Measurements from ENCODE around the gene MS4A8.
"Not testable (repeated sequence)": the region's sequence is repeated elsewhere in the genome, so short reads cannot be mapped to it uniquely, and the experiment has no call there.

Gene MS4A8

DNA sequence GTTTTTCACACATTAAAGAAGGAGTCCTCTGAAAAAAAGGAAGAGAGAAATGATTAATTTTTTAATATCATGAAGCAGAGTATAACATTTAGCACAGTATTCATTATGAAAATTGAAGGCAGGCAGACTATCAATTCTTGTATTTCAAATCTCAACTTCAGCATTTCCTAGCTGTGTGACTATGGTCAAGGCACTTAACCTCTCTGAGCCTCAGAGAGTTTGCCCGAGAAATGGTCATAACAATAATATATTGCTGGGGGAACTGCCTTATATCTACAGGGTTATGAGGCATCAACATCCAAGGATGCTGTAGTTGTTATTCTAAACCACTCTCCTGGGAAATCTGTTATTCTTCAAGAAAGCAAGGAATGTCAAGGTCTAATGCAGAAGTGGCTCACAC, 26.2 kb downstream of the MS4A8 start:
- no peak for DNase-seq (ENCODE audit: low read depth)

DNA sequence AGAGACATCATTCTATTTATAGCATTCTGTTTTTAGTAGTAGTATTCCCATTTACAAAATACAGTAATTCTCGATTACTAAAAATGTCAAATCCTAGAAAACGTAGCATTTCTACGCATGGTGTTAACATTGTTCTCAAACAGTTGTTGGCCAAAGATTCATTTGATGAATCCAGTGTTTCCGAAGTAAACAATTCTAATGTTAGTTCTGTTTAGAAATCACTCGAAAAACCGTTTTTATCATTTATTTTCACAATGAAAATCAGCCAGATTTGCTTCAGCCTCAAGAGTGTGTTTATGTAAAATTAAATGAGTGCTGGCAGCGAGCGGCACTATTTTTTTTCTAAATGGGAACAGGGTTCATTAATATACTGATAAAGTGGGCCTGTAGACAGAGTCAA, 32.2 kb downstream of the MS4A8 start:
- no peak for DNase-seq (ENCODE audit: low read depth)

GRCh38 chr11:60734279-60734678, 34.9 kb downstream of the MS4A8 start:
- no peak for DNase-seq (ENCODE audit: low read depth)

DNA sequence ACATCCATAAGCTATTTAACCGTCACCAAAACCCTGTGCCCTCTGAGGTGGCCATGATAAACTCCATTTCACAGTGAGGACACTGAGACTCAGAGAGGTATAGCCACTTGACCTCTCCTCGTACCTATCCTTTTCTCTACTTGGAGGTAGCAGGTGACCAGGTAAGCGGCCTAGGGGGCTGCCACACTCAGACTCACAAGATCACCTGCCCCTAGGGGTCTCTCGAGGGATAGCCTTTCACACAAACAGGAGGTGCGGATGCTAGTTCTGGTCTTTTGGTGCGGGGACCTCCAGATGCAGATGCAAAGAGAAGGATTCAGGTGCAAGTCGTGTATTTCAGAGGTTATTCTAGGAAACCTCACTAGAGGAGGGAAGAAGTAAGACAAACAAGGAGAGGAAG, 39.7 kb downstream of the MS4A8 start:
- no peak for DNase-seq (ENCODE audit: low read depth)

DNA sequence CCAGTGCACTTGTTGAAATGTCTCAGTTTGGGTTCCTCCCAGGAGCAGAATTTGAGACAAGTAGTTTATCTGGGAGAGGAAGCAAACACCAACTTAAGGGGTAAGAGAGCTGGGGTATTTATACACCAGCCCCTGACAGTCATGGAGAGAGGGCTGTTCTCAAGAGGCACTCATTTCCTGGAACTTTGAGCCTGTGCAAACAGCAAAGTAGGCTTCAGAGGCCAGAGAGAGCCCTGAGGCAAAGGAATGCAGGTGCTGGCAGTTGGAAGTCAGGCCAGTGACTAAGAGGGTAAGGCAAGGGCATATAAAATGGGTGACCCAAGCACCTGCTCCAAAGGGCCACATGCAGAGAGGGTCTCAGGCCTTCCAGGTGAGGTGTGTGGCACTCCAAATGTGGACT, 41.2 kb downstream of the MS4A8 start:
- DNase-seq (ENCODE audit: low read depth), result no peak

- DNase-seq (ENCODE audit: low read depth), result no peak
Observed at GRCh38 chr11:60741421-60741820, 42.0 kb downstream of the MS4A8 start.

GRCh38 chr11:60743058-60743457, 43.6 kb downstream of the MS4A8 start:
- no peak for DNase-seq (ENCODE audit: low read depth)

DNA sequence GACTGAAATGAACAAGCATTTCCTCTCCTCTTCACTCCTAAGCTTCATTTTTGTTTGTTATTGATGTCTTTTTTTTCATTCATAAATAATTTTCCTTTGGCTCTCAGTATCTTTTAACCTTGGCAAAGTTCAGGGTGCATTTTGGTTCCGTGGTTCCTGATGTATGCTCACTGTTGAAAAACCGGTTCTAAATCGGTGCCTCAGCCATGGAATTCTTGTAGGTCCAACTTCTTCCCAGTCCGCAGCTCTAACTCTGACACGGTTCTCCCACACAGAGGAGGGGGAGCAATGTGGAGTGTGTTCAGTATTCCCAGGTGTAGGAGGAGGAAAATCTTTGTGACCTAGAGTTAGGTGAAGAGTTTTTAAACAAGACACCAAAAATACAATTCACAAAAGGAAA, 44.7 kb downstream of the MS4A8 start:
- DNase-seq (ENCODE audit: low read depth), result no peak

DNA sequence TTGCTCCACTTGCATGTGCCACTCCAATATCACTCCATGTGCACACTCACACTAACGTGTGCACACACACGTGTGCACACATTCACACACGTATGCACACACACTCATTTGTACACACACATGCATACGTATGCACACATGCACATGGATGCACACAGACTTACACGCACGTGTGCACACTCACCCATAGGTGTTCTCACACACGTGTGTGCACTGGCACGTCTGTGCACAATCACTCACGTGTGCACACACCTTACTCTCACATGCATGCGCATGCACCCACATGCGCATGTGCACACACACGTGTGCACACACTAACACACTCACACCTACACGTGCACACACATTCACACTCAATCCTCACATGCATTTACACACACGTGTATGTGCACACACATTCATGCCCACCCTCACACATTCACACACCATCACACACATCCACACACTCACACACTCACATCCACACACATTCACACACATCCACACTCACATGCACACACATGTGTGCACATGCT, 48.0 kb downstream of the MS4A8 start:
- DNase-seq (ENCODE audit: low read depth), result no peak

GRCh38 chr11:60748225-60748624, 48.8 kb downstream of the MS4A8 start:
- DNase-seq (ENCODE audit: low read depth), result no peak

DNA sequence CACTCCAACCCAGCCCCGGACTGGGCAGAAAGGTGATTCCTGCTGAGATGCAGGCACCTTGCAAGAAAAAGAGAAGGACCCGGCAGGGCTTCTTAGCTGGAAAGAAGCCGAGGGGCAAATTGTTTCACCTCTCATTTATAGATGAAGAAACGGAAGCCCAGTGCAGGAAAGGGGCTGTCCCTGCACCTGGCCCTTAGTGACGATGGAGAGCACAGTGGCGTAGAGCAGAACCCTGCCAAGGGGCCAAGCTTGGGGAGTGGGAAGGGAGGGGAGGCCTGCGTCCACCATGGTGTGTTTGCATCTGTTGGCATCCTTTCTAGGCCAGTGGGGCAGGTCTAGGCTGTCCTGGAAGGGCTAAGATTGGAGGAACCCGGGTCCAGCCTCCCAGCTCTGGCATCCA, 49.4 kb downstream of the MS4A8 start:
- no peak for DNase-seq (ENCODE audit: low read depth)

- no peak for DNase-seq (ENCODE audit: low read depth)
Observed at GRCh38 chr11:60750911-60751310, 51.5 kb downstream of the MS4A8 start.

- DNase-seq (ENCODE audit: low read depth), result no peak
Observed at GRCh38 chr11:60753309-60753708, 53.9 kb downstream of the MS4A8 start.

- DNase-seq (ENCODE audit: low read depth), result no peak
Observed at GRCh38 chr11:60754887-60755286, 55.5 kb downstream of the MS4A8 start.

DNA sequence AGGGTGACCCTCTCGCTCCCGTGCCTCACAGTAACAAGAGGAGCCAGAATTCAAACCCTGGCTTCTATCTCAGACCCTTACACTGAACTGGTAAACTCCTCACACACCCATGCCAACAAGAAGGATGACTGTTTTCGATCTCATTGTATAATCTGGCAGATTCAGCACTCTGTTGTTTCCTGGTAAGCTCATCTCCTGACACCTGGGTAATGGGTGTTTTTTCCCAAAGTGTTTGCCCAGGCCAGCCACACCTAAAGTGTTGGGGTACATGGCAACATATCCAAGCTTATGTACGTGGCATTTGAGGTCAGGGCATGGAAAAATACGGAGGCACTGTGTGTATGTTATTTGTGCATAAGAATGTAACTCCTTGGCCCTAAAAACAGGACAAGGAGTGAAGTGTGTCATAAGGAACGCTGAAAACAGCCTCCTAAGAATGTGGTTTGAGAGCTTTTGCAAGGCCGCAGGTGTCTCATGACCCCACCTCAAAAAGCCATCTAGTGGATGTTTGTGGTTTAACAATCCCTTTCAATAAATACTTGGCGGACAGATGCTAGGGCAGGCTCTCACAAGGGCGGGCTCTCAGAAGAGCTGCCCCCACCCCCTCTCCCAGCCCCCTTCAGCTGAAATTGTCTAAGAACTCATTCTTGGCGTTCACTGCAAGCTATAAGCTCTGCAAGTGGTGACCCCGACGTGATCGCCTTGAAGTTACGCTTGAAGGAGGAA, 57.1 kb downstream of the MS4A8 start, which contains the start of gene MS4A15:
Gene MS4A15, plus strand, starts transcription at position 561 of the 726 bp plus-strand sequence. CDS start 6,867 bp downstream, outside the sequence.
- no peak for DNase-seq (ENCODE audit: low read depth)

DNA sequence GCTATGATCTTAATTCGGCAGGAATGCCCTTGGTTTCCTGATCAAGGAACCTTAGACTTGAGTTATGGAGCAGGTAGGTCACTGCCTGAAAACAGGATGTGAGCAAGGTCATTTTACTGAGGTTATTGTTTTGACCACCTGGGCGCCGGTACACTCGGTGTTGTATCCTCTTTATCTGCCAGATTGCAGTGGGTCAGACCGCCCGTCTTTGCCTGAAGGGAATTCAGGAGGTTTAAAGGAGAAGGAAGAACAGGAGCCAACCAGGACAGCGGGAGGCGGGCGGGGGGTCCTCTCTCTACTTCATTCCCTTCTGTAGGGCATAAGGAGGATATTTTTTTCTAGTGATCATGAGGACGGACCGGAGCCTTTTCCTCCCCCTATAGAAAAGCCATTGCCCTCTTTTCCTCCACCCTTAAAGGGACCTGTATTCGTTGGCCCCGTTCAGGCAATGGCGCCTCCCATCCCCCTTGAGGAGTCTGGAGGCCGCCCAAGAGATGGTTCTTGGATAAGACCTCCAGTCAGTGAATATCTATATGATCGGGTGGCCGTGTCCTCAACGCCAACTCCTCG, 57.9 kb downstream of the MS4A8 start:
- DNase-seq (ENCODE audit: low read depth), result no peak

GRCh38 chr11:60758671-60759070, 59.3 kb downstream of the MS4A8 start:
- not testable (repeated sequence) for DNase-seq (ENCODE audit: low read depth)

DNA sequence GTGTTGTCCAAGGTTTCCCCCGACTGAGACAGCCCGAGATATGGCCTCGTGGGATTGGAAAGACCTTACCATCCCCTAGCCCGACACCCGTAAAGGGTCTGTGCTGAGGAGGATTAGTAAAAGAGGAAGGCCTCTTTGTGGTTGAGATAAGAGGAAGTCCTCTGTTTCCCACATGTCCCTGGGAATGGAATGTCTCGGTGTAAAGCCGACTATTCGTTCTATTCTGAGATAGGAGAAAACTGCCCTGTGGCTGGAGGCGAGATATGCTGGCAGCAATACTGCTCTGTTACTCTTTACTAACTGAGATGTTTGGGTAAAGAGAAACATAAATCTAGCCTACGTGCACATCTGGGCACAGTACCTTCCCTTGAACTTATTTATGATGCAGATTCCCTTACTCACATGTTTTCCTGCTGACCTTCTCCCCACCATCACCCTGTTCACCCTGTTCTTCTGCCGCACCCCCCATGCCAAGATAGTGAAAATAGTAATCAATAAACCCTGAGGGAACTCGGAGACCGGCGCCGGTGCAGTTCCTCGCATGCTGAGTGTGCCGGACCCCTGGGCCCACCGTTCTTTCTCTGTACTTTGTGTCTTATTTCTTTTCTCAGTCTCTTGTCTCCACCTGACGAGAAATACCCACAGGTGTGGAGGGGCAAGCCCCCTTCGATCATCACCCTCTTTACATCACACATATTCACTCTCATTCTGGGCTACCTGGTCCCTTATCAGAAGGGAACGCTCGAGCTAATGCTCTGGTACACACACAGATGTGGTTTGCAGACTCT, 60.2 kb downstream of the MS4A8 start:
- not testable (repeated sequence) for DNase-seq (ENCODE audit: low read depth)

GRCh38 chr11:60761436-60762190, 62.2 kb downstream of the MS4A8 start:
- no peak for DNase-seq (ENCODE audit: low read depth)

GRCh38 chr11:60762851-60763691, 63.7 kb downstream of the MS4A8 start:
- DNase-seq (ENCODE audit: low read depth), result no peak

DNA sequence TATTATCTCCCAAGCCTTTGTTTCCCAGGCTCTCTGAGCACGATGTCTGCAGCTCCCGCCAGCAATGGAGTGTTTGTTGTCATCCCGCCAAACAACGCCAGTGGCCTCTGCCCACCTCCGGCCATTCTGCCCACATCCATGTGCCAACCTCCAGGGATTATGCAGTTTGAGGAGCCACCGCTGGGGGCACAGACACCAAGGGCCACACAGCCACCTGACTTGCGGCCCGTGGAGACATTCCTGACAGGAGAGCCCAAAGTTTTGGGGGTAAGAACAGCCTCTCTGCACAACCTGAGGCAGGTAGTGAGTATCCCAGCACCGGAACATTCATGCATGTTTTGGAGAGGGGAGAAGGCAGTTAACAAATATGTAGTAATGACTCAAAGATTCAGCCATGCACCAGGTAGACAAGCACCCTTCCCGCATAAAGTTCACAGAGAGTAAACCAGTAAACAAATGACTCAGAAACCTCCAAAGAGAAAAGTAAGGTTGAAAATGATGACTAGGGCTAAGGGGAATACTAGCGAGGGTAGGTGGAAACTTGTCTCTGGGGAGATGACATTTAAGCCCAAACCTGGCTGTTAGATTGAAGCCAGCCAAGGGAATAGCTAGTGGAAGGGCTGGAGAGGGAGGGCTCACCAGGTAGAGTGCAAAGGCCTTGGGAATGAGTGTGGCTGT, 64.4 kb downstream of the MS4A8 start:
- DNase-seq (ENCODE audit: low read depth), result no peak
